UCSD-AML1 (cell line): ENCODE measurements around the gene GBP4.

Source experiments
- DNase-seq: peaks from one replicate; lab custom pipeline; 2025; ENCODE audit not compliant: unreplicated experiment; lab: John Stamatoyannopoulos, UW

The GBP4 gene

GRCh38 chr1:89171067-89171438 is 27.7 kb downstream of the GBP4 start:
- no peak for DNase-seq

GRCh38 chr1:89170170-89171066 is 28.3 kb downstream of the GBP4 start:
- no peak for DNase-seq

GRCh38 chr1:89169166-89169565 is 29.6 kb downstream of the GBP4 start:
- no peak for DNase-seq

GRCh38 chr1:89167590-89168230 is 31.0 kb downstream of the GBP4 start:
- no peak for DNase-seq

- no peak for DNase-seq
Measured at GRCh38 chr1:89166705-89167104, 32.0 kb downstream of the GBP4 start.

- no peak for DNase-seq
Measured at GRCh38 chr1:89165811-89166210, 32.9 kb downstream of the GBP4 start.

GRCh38 chr1:89151047-89151446 is 47.7 kb downstream of the GBP4 start:
- no peak for DNase-seq

GRCh38 chr1:89149976-89150375 is 48.8 kb downstream of the GBP4 start:
- no peak for DNase-seq

- peak; percentile 23 for DNase-seq
Measured at GRCh38 chr1:89149229-89149628, 49.5 kb downstream of the GBP4 start.

- no peak for DNase-seq
Measured at GRCh38 chr1:89147678-89148658, 50.8 kb downstream of the GBP4 start.

- DNase-seq, result no peak
Measured at GRCh38 chr1:89146721-89147120, 52.0 kb downstream of the GBP4 start.

GRCh38 chr1:89143484-89143883 is 55.3 kb downstream of the GBP4 start:
- DNase-seq, result no peak

- no peak for DNase-seq
Measured at GRCh38 chr1:89142160-89142559, 56.6 kb downstream of the GBP4 start.

- no peak for DNase-seq
Measured at GRCh38 chr1:89133747-89134146, 65.0 kb downstream of the GBP4 start.
